ENCODE results near the gene TBX21. TPM values are rescaled to one million over a fixed set of nuclear protein-coding genes. Genes with fewer than 3 reads are reported as not detected.

The TBX21 gene
- total and polyA plus RNA-seq, 9 of the 15 experiments (the other 6 are each of a cell fraction or from before 2014, with no cell fraction given): 0.07 TPM; not detected in 8

DNA sequence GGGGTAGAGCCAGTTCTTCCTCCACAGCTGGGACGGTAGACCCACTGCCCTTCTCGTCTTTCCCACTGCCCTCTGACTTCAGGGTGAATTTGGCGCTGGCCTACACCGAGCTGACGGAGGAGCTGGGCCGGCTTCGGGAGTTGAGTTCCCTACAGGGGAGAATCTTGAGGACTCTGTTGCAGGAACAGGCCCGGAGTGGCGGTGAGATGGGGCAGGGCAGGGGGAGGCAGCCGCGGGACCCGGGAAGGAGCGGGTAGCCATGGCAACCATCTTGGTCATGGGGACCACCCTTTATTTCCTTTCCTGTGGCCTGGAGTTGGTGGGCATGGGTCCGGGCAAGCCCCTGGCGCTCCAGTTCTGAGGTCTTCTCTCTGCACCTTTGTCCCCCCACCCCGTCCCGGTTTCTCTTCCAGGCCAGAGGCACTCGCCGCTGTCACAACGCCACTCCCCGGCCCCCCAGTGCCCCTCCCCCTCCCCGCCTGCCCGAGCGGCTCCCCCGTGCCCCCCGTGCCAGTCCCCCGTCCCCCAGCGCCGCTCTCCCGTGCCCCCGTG, 24.6 kb upstream of the TBX21 start:
- FAIRE-seq (no peak), ATAC-seq (no peak), DNase-seq (ENCODE audit: extremely low read depth in 1 of 4, low spot score in 3 of 4) (no peak)
- H3K36me3 ChIP-seq (ENCODE audit: control insufficient read depth, insufficient read depth, low read length): peaks cover 11% of the 10 kb centered on the region; the same call in 1 of the 3 replicates
- no peak overlapping the region for H2AFZ ChIP-seq (ENCODE audit: low read depth, low read length)
- POLR2A ChIA-PET: interaction anchor here (0.8 kb wide), 1 partner anchor 15 kb away, joined by 3 read pairs; the partner anchor contains the start of gene TBKBP1
- H3K9me3 ChIP-seq (replicated peaks; ENCODE audit: control insufficient read depth, insufficient read depth, low read depth, low read length): no peaks in the 10 kb centered on the region
- CTCF ChIA-PET (ENCODE audit: low intra/inter-chr PET ratio): no interaction called here
- H3K9me1 ChIP-seq (ENCODE audit: control insufficient read depth, insufficient read depth, low read length): peaks cover 8% of the 10 kb centered on the region
- intact Hi-C loops (cut with micrococcal nuclease): no loop called here
- no peaks in the 10 kb centered on the region for H3K79me2 ChIP-seq (ENCODE audit: control insufficient read depth, insufficient read depth, low read length)
- WGBS (ENCODE audit: insufficient coverage, low coverage, missing lambda C conversion rate): 80% methylated on average over 7 of the region's 31 CpGs
- no peaks in the 10 kb centered on the region; the same call in 1 of the 2 replicates for H4K20me1 ChIP-seq (replicated peaks; ENCODE audit: control insufficient read depth, insufficient read depth, low read length)
- peaks cover 4 to 10% of the 10 kb centered on the region in 2 experiments; a peak in 3 of 5 replicates for H3K27me3 ChIP-seq (ENCODE audit: control insufficient read depth in 2 of 2, insufficient read depth in 2 of 2, low read length in 2 of 2)
- no peak overlapping the region for H3K9ac ChIP-seq (ENCODE audit: insufficient read depth in 1 of 2, low read depth in 2 of 2, low read length in 2 of 2)
- TF ChIP-seq ZNF764 (CRISPR knock-in tag; IDR thresholded peaks at IDR 0.05; ENCODE audit: low read depth) (no peak), KAT8 (IDR thresholded peaks at IDR 0.05; ENCODE audit: low read depth) (no peak), ZNF354B (CRISPR knock-in tag; IDR thresholded peaks at IDR 0.05) (no peak), SAFB2 (IDR thresholded peaks at IDR 0.05; ENCODE audit: borderline replicate concordance, low read depth, low read length, severe bottlenecking) (no peak), GABPB2 (CRISPR knock-in tag; conservative IDR thresholded peaks at IDR 0.05) (no peak), JUN (IDR thresholded peaks at IDR 0.05; ENCODE audit: borderline replicate concordance, low read depth, low read length) (no peak), JUN (CRISPR knock-in tag; IDR thresholded peaks at IDR 0.05; ENCODE audit: borderline replicate concordance) (no peak), THRAP3 (IDR thresholded peaks at IDR 0.05; ENCODE audit: borderline replicate concordance) (no peak), PRPF4 (IDR thresholded peaks at IDR 0.05; ENCODE audit: insufficient read depth, low read depth, low read length, poor library complexity, severe bottlenecking) (no peak), HEY1 (CRISPR knock-in tag; IDR thresholded peaks at IDR 0.05; ENCODE audit: borderline replicate concordance) (no peak), TOE1 (IDR thresholded peaks at IDR 0.05; ENCODE audit: borderline replicate concordance) (no peak), TOE1 (CRISPR knock-in tag; IDR thresholded peaks at IDR 0.05; ENCODE audit: borderline replicate concordance, low read depth) (no peak), ATF7 (IDR thresholded peaks at IDR 0.05) (no peak)
- H3K4me2 ChIP-seq (ENCODE audit: insufficient read depth, low read length): no peak overlapping the region
- no peak overlapping the region for H3K4me3 ChIP-seq
- no TSS peak for BruUV-seq (replicated peaks)
- H3K27ac ChIP-seq (ENCODE audit: extremely low read depth, low read depth, low read length): no peak overlapping the region
- in situ Hi-C loops (cut with MboI): no loop called here
- H3K4me1 ChIP-seq (replicated peaks in 1 of 2; ENCODE audit: control insufficient read depth in 2 of 2, insufficient read depth in 2 of 2, low read length in 2 of 2): peaks cover 21 to 53% of the 10 kb centered on the region in 2 experiments

All from K562 (cell line).